GM21390 (cell line): ENCODE measurements around the gene TUBB2A.
A peak's percentile ranks its signal among the peaks of the same experiment; 100 is the strongest.
"Not testable (repeated sequence)": the region's sequence is repeated elsewhere in the genome, so short reads cannot be mapped to it uniquely, and the experiment has no call there.

ENCODE experiments used
- ATAC-seq: cut with Tn5 transposase; IDR thresholded peaks from one replicate; pipeline ENCODE4 v1.9.1; 2021; ENCODE audit not compliant: unreplicated experiment

Gene TUBB2A

DNA sequence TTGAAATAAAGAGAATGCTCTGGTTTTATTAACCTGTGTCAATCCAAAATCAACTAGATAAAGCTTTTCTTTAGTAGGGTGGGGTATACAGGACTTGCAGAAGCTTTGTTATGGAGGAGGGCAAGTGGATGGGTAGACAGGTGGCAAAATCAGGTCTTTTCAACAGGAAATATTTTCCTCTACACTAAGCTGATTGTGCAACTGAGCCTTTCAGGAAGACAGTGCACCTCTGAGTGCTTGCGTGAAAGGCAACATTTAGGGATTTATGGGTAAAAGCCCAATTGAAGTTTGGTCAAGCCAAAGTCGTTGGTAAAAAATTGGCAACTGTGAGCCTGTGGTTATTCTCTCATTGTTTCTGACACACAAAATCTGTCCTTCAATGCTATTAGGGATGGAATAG lies 23.8 kb upstream of the TUBB2A start:
- ATAC-seq = no peak

- not testable (repeated sequence) for ATAC-seq
Observed at GRCh38 chr6:3179945-3180344, 22.6 kb upstream of the TUBB2A start.

- ATAC-seq = not testable (repeated sequence)
Observed at GRCh38 chr6:3178666-3179065, 21.3 kb upstream of the TUBB2A start.

- ATAC-seq = no peak
Observed at GRCh38 chr6:3176562-3177355, 19.4 kb upstream of the TUBB2A start.

DNA sequence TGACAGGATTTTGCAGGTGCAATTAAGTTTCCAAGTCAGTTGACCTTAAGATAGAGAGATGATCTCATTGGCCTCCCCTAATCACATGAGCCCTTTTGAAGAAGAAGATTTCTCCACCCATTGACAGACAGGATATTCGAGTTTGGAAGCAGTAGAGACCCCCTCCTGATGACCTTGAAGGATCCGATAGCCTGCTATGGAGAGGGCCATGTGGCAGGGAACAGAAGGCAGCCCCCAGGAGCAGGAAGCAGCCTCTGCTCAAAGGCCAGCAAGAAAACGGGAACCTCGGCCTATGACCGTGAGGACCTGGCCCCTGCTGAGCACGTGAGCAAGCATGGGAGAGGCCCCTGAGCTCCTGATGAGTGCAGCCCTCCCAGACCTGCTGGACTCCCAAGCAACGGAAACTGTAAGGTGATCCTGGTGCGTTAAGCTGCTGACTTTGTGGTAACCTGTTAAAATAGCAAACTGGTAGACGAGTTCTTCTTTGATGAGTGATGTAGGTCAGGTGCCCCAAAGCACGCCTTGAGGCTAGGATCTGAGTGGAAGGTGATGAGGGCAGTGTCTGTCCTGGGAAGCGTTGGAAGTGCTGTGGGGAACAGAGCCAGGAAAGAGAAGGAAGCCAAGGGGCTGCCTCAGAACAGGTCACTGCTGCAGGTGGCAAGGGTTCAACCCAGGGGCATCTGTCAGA lies 18.5 kb upstream of the TUBB2A start:
- no peak for ATAC-seq

DNA sequence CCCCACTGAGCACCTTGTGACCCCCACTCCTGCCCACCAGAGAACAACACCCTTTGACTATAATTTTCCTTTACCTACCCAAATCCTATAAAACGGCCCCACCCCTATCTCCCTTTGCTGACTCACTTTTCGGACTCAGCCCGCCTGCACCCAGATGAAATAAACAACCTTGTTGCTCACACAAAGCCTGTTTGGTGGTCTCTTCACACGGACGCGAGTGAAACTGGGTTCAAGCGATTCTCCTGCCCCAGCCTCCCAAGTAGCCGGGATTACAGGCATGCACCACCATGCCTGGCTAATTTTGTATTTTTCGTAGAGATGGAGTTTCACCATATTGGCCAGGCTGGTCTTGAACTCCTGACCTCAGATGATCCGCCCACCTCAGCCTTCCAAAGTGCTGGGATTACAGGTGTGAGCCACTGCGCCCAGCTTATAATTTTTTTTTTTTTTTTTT lies 16.3 kb upstream of the TUBB2A start:
- ATAC-seq = not testable (repeated sequence)

- ATAC-seq = not testable (repeated sequence)
Observed at GRCh38 chr6:3172789-3173188, 15.4 kb upstream of the TUBB2A start.

DNA sequence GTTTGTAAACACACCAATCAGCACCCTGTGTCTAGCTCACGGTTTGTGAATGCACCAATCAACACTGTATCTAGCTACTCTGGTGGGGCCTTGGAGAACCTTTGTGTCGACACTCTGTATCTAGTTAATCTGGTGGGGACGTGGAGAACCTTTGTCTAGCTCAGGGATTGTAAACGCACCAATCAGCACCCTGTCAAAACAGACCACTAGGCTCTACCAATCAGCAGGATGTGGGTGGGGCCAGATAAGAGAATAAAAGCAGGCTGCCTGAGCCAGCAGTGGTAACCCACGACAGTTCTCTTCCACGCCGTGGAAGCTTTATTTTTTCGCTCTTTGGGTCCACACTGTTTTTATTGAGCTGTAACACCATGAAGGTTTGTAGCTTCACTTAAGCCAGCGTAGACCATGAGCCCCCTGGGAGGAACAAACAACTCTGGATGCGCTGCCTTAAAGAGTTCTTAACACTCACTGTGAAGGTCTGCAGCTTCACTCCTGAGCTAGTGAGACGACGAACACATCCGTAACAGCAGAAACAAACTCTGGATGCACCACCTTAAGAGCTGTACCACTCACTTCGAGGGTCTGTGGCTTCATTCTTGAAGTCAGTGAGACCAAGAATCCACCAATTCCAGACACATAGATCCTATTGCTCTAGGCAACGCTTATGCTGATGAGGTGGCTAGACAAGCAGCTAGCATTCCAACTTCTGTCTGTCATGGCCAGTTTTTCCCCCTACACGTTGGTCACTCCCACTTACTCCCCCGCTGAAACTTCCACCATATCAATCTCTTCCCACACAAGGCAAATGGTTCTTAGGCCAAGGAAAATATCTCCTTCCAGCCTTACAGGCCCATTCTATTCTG lies 14.2 kb upstream of the TUBB2A start:
- ATAC-seq = not testable (repeated sequence)

DNA sequence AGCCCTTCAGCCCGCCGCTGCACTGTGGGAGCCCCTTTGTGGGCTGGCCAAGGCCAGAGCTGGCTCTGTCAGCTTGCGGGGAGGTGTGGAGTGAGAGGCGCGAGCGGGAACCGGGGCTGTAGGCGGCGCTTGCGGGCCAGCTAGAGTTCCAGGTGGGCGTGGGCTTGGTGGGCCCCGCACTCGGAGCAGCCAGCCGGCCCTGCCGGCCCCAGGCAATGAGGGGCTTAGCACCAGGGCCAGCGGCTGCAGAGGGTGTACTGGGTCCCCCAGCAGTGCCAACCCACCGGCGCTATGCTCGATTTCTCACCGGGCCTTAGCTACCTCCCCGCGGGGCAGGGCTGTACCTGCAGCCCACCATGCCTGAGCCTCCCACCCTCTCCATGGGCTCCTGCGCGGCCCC lies 13.3 kb upstream of the TUBB2A start:
- ATAC-seq = not testable (repeated sequence)

DNA sequence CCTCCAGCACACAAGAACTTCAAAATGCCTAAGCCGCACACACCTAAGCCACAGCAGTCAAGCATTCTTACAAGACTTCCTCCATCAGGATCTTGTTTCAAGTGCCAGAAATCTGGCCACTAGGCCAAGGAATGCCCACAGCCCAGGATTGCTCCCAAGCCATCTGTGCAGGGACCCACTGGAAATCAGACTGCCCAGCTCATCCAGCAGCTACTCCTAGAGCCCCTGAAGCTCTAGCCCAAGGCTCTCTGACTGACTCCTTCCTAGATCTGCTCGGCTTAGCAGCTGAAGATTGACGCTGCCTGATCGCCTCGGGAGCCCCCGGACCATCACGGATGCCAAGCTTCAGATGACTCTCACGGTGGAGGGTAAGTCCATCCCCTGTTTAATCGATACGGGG lies 10.7 kb upstream of the TUBB2A start:
- not testable (repeated sequence) for ATAC-seq

GRCh38 chr6:3166535-3167225 lies 9.3 kb upstream of the TUBB2A start:
- not testable (repeated sequence) for ATAC-seq

DNA sequence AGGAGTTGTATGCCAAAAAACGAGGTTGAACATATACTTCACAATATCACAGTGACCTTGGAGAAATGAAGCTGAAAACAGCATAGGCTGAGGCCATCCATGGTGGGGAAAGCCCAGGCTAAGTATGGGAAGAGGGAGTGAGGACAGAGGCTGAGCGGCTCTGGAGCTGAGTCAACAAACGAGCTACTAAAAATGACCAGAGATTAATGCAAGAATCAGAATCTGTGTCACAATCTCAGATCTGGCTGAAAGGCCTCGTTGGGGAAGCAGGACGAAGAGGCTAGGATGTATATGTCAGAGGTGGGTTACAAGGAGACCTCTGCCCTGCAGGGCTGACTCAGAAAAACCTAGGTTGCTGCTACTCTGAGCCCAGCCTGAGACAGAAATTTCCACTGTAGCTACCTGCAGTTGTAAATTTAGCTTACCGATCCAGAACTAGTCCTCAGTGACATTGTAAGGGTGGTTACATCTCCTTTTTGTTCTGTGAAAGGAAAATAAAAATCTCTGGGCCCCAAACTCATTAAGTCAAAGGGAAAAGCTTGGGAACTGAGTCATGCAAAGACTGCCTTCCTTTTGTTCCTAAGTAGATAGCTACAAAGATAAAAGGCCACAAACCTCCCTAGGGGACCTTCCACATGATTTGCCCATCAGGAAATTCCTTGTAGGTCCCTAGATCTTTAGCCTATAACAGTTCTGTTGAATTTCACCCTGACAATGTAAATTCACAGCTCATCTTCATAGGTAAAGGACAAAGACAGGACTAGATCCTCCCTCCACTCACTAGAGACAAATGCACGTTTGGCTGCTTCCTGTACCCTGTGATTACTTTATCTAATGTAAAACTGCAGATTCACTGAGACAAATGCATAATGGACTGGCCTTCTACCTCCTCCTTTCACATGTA lies 8.5 kb upstream of the TUBB2A start:
- no peak for ATAC-seq

GRCh38 chr6:3164388-3164787 lies 7.0 kb upstream of the TUBB2A start:
- no peak for ATAC-seq

- peak; percentile 14 for ATAC-seq
Observed at GRCh38 chr6:3163248-3163594, 5.9 kb upstream of the TUBB2A start.

DNA sequence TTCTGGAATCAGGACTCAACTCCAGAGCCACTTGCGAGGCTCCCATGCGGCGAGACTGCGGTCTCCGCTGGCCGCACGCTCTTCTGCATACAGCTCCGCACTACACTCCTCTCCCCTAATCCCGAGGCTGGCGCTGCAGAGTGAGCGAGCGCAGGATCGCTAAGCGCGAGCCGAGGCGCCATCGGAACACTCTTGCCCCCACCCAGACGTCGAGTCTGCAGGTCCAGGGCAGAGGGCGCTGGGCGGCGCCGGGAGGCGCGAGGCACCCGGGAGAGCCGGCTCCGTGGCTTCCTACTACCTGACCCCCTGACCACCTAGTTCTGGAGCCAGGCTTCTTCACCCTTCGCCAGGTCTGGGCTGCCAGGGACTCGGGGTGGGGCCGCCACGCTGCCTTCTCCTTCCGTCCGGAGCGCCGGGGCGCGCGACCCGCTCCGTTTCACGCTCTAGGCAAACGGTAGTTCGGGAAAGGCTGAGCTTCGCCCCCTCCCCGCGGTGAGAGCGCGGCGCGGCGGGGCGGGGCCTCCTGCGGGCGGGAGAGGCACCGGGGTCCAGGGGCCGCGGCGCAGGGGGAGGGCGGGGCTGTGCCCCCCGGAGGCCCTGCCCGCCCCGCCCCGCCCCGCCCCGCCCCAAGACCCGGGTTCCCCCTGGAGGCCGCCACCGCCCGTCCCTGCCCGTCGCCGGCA lies 5.4 kb upstream of the TUBB2A start:
- peak; percentile 69 for ATAC-seq

- ATAC-seq = no peak
Observed at GRCh38 chr6:3162067-3162497, 4.7 kb upstream of the TUBB2A start.

- ATAC-seq = no peak
Observed at GRCh38 chr6:3159805-3160781, 2.7 kb upstream of the TUBB2A start.
